ENCODE data around the gene PRKD3. TPM values are rescaled to one million over a fixed set of nuclear protein-coding genes. Genes with fewer than 3 reads are reported as not detected.

Gene PRKD3
- total and polyA plus RNA-seq, 9 of the 15 experiments (the other 6 are each of a cell fraction or from before 2014, with no cell fraction given) = 4.7 to 26.7 (median 17.0) TPM

DNA sequence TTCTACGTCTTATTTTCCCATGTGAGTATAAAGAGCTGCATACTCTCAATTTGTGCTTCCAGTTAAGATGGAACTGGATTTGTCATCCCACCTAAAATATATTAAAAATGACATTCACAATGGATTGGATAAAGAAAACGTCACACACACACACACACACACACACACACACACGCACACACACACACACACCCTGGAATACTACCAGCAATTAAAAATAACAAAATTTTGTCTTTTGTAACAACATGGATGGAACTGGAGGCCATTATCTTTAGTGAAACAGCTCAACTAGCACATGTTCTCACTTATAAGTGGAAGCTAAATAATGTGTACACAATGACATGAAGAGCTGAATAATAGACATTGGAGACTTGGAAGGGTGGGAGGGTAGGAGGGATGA lies 16.0 kb upstream of the PRKD3 start:
- TF ChIP-seq GABPA (tag; conservative IDR thresholded peaks at IDR 0.05; ENCODE audit: low read depth) (no peak), ZNF143 (CRISPR knock-in tag; IDR thresholded peaks at IDR 0.05) (no peak), ELF1 (tag; IDR thresholded peaks at IDR 0.05) (no peak), NR2C1 (IDR thresholded peaks at IDR 0.05) (no peak), NR2C1 (tag; IDR thresholded peaks at IDR 0.05) (no peak), ATF7 (IDR thresholded peaks at IDR 0.05) (no peak), RNF219 (CRISPR knock-in tag; IDR thresholded peaks at IDR 0.05) (no peak), MAFK (IDR thresholded peaks at IDR 0.05; ENCODE audit: low read length) (no peak), NELFE (IDR thresholded peaks at IDR 0.05; ENCODE audit: insufficient read depth, insufficient read length) (no peak), MITF (IDR thresholded peaks at IDR 0.05) (no peak), MAFF (IDR thresholded peaks at IDR 0.05; ENCODE audit: low read length) (no peak)
- Histone ChIP-seq H3K4me1 (replicated peaks in 1 of 2; ENCODE audit: control insufficient read depth in 2 of 2, insufficient read depth in 2 of 2, low read length in 2 of 2) (peaks cover 0 to 10% of the 10 kb centered on the region in 2 experiments; a peak in 2 of 5 replicates), H3K27me3 (ENCODE audit: control insufficient read depth in 2 of 2, insufficient read depth in 2 of 2, low read length in 2 of 2) (peaks cover 9 to 24% of the 10 kb centered on the region in 2 experiments; a peak in 4 of 5 replicates), H3K4me2 (ENCODE audit: insufficient read depth, low read length) (no peak overlapping the region), H3K9ac (ENCODE audit: insufficient read depth in 1 of 2, low read depth in 2 of 2, low read length in 2 of 2) (no peak overlapping the region), H4K20me1 (replicated peaks; ENCODE audit: control insufficient read depth, insufficient read depth, low read length) (no peaks in the 10 kb centered on the region), H2AFZ (ENCODE audit: low read depth, low read length) (no peak overlapping the region), H3K9me3 (replicated peaks; ENCODE audit: control insufficient read depth, insufficient read depth, low read depth, low read length) (no peaks in the 10 kb centered on the region), H3K9me1 (ENCODE audit: control insufficient read depth, insufficient read depth, low read length) (no peaks in the 10 kb centered on the region), H3K79me2 (ENCODE audit: control insufficient read depth, insufficient read depth, low read length) (no peaks in the 10 kb centered on the region), H3K27ac (ENCODE audit: extremely low read depth, low read depth, low read length) (no peak overlapping the region), H3K36me3 (ENCODE audit: control insufficient read depth, insufficient read depth, low read length) (no peaks in the 10 kb centered on the region), H3K4me3 (no peak overlapping the region)
- intact Hi-C loops (cut with micrococcal nuclease) (no loop called here), in situ Hi-C loops (cut with MboI) (no loop called here)
- ChIA-PET CTCF (ENCODE audit: low intra/inter-chr PET ratio) (no interaction called here), POLR2A (interaction anchor here (0.7 to 1.4 kb wide), 2 partner anchors 12 to 353 kb away, joined by 3 read pairs; no protein-coding TSS in a partner anchor)
- 0% methylated on average over 2 of the region's 3 CpGs for WGBS (ENCODE audit: insufficient coverage, low coverage, missing lambda C conversion rate)
- DNase-seq (ENCODE audit: extremely low read depth in 1 of 4, low spot score in 3 of 4) (no peak), ATAC-seq (no peak), FAIRE-seq (no peak)
- BruUV-seq (replicated peaks) = no TSS peak
